IMR-90 (cell line): ENCODE results near the gene RNF145. TPM values are rescaled to one million over a fixed set of nuclear protein-coding genes. Genes with fewer than 3 reads are reported as not detected.

Source experiments
- ATAC-seq: fragments of 200-7000 bp; cut with Tn5 transposase; 2 replicates; pipeline ENCODE4 v1.9.1; 2020; ENCODE audit warnings: low read depth, mild to moderate bottlenecking, moderate library complexity
- BruUV-seq: library from RNA; stranded (reverse); fragments of 400-500 nt; replicated peaks from 2 replicates; lab custom pipeline; 2021; lab: Mats Ljungman, UMichigan
- CTCF ChIA-PET: fragments of 300-600 bp; formaldehyde crosslinking; extraction: SDS; loops from one replicate; lab custom pipeline; 2021; ENCODE audit warnings: antibody characterized with exemption; lab: Yijun Ruan, JAX
- POLR2A ChIA-PET: fragments of 300-600 bp; sonication (Branson Sonifier 250); formaldehyde crosslinking; loops from one replicate; lab custom pipeline; 2022; ENCODE audit warnings: antibody characterized with exemption; ENCODE audit not compliant: unreplicated experiment; lab: Charles Lee
- DNase-seq: peaks from one replicate; pipeline ENCODE4 v3.0.0; 2013
- H2AFZ ChIP-seq: replicated peaks from 2 replicates; pipeline ENCODE3; 2013; ENCODE audit warnings: low read length, mild to moderate bottlenecking; ENCODE audit not compliant: poor library complexity
- H2AK5ac ChIP-seq: 2 replicates; pipeline ENCODE4 v1.6.1; 2013; ENCODE audit warnings: low read depth, low read length, inconsistent platforms
- H2AK9ac ChIP-seq: replicated peaks from 2 replicates; pipeline ENCODE3; 2013; ENCODE audit warnings: mild to moderate bottlenecking, low read depth, low read length, moderate library complexity; ENCODE audit not compliant: poor library complexity
- H2BK120ac ChIP-seq: 2 replicates; pipeline ENCODE4 v1.6.1; 2013; ENCODE audit warnings: low read depth, low read length, inconsistent platforms
- H2BK15ac ChIP-seq: 3 replicates; pipeline ENCODE4 v1.6.1; 2013; ENCODE audit warnings: low read depth, low read length, inconsistent platforms
- H2BK20ac ChIP-seq: 2 replicates; pipeline ENCODE4 v1.6.1; 2013; ENCODE audit warnings: low read depth, mild to moderate bottlenecking, inconsistent platforms, low read length, moderate library complexity
- H2BK5ac ChIP-seq: 2 replicates; pipeline ENCODE4 v1.6.1; 2013; ENCODE audit warnings: mild to moderate bottlenecking, low read depth, low read length, inconsistent platforms; ENCODE audit not compliant: poor library complexity, severe bottlenecking
- H3K14ac ChIP-seq: replicated peaks from 2 replicates; pipeline ENCODE4 v1.6.1; 2013; ENCODE audit warnings: low read depth, low read length, inconsistent platforms
- H3K18ac ChIP-seq: 2 replicates; pipeline ENCODE4 v1.6.1; 2013; ENCODE audit warnings: low read depth, low read length, control low read depth
- H3K23ac ChIP-seq: 2 replicates; pipeline ENCODE4 v1.6.1; 2013; ENCODE audit warnings: low read depth, low read length, inconsistent platforms
- H3K27ac ChIP-seq: 2 replicates; pipeline ENCODE4 v1.5.1; 2013; ENCODE audit warnings: mild to moderate bottlenecking, control low read depth, low read length; ENCODE audit not compliant: insufficient read depth
- H3K27me3 ChIP-seq: 2 replicates; pipeline ENCODE4 v1.6.1; 2013; ENCODE audit warnings: low read length; ENCODE audit not compliant: control insufficient read depth, insufficient read depth
- H3K36me3 ChIP-seq: 2 replicates; pipeline ENCODE4 v1.6.1; 2013; ENCODE audit warnings: low read length, mixed read lengths; ENCODE audit not compliant: control insufficient read depth, insufficient read depth
- H3K4ac ChIP-seq: 2 replicates; pipeline ENCODE4 v1.6.1; 2013; ENCODE audit warnings: low read depth, low read length, inconsistent platforms
- H3K4me1 ChIP-seq: 2 replicates; pipeline ENCODE4 v1.6.1; 2013; ENCODE audit warnings: low read length, mixed read lengths; ENCODE audit not compliant: control insufficient read depth, insufficient read depth
- H3K4me2 ChIP-seq: 2 replicates; pipeline ENCODE4 v1.6.1; 2013; ENCODE audit warnings: low read depth, mild to moderate bottlenecking, control low read depth, low read length, moderate library complexity
- H3K4me3 ChIP-seq: 2 replicates; pipeline ENCODE4 v1.5.1; 2013; ENCODE audit warnings: low read depth, mild to moderate bottlenecking, control low read depth, low read length, moderate library complexity; ENCODE audit not compliant: insufficient read depth
- H3K56ac ChIP-seq: 2 replicates; pipeline ENCODE4 v1.6.1; 2013; ENCODE audit warnings: low read length, inconsistent platforms; ENCODE audit not compliant: insufficient read depth; ENCODE audit errors: extremely low read depth
- H3K79me1 ChIP-seq, 2 experiments: 2 replicates each; pipeline ENCODE4 v1.6.1; 2013; ENCODE audit warnings: low read length in 2 of 2, inconsistent platforms in 1 of 2, low read depth in 1 of 2
- H3K9ac ChIP-seq: 2 replicates; pipeline ENCODE4 v1.6.1; 2013; ENCODE audit warnings: low read depth, low read length, control low read depth
- H3K9me1 ChIP-seq: 2 replicates; pipeline ENCODE4 v1.6.1; 2013; ENCODE audit warnings: low read length, inconsistent platforms; ENCODE audit not compliant: insufficient read depth
- H3K9me3 ChIP-seq: 2 replicates; pipeline ENCODE4 v1.6.1; 2013; ENCODE audit warnings: low read length; ENCODE audit not compliant: control insufficient read depth, insufficient read depth
- H4K20me1 ChIP-seq: 2 replicates; pipeline ENCODE4 v1.6.1; 2013; ENCODE audit warnings: low read length, inconsistent platforms; ENCODE audit not compliant: insufficient read depth
- H4K5ac ChIP-seq: 2 replicates; pipeline ENCODE4 v1.6.1; 2013; ENCODE audit warnings: mild to moderate bottlenecking, low read depth, low read length, control low read depth
- H4K8ac ChIP-seq, 2 experiments: 2 replicates each; pipeline ENCODE4 v1.6.1; 2013; ENCODE audit warnings: low read depth in 2 of 2, low read length in 2 of 2, control low read depth in 1 of 2, inconsistent platforms in 1 of 2
- H4K91ac ChIP-seq: 2 replicates; pipeline ENCODE4 v1.6.1; 2013; ENCODE audit warnings: low read depth, low read length, inconsistent platforms; ENCODE audit not compliant: insufficient read depth
- CEBPB ChIP-seq: IDR thresholded peaks from 2 replicates; pipeline ENCODE4 v1.6.1; 2012; ENCODE audit warnings: low read depth, low read length, improper control_type of control experiment
- NFE2L2 ChIP-seq: fragments of 150-350 bp; IDR thresholded peaks from 2 replicates; pipeline ENCODE4 v1.6.1; 2016; ENCODE audit warnings: low read depth, mild to moderate bottlenecking, low read length
- WGBS, 2 experiments: methylation state at CpG; one replicate each; pipeline versions ENCODE4 v1.1.5 to v1.1.7; 2013; ENCODE audit warnings: missing lambda C conversion rate in 2 of 2; ENCODE audit not compliant: insufficient read length in 1 of 2; ENCODE audit errors: extremely low coverage in 2 of 2; 5-methylcytosine and 5-hydroxymethylcytosine counted together
- dilution Hi-C: fragments of 300-500 bp; cut with HindIII; formaldehyde crosslinking; loops from one replicate; pipeline ENCODE4 v1.14.3; 2018; ENCODE audit warnings: low sequenced_read_pairs; ENCODE audit not compliant: unreplicated experiment
- in situ Hi-C: fragments of 300-500 bp; cut with MboI; formaldehyde crosslinking; loops from 3 replicates; pipeline ENCODE4 v1.14.3; 2019; ENCODE audit warnings: low sequenced_read_pairs, inconsistent platforms, mixed read lengths
- intact Hi-C: fragments of 100-400 bp; cut with micrococcal nuclease; formaldehyde crosslinking; loops from 2 replicates; pipeline ENCODE4 v1.10.0; 2022
- polyA plus RNA-seq, 3 experiments: library from polyadenylated mRNA; depleted of rRNA; stranded (reverse); fragments of >200 nt; gene quantifications; 2 replicates each; pipeline ENCODE4 v1.2.3, GENCODE V29; 2012; ENCODE audit warnings: low replicate concordance in 1 of 3
- total RNA-seq: library from RNA; depleted of rRNA; stranded (reverse); fragments of >200 nt; gene quantifications from 2 replicates; pipeline ENCODE4 v1.2.3, GENCODE V29; 2012

RNF145 gene
- total and polyA plus RNA-seq, 2 of the 4 experiments (the other 2 are of a cell fraction) = 50.0 to 57.0 TPM

DNA sequence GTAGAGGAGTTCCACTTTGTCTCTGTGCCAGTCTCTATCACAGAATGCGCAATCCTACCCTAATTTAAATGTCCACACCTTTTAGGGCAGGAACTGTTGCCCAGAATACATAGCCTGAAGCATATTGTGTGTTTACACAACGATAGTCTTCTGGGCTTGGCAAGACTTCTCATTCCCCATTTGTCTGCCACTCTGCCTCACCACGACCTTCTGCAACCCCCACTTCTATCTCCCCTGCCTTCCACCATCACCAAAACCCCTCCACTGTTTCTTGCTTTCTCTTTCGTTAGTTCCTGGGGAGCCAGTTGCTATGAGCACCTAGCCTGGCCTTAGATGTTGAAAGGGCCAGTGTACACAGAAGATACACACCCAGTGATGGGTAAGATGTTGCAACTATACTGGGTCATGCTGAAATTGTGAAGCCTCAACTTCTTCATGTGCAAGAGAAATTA lies 883 bp upstream of the RNF145 start:
- no peaks in the 10 kb centered on the region for H3K9me3 ChIP-seq
- DNase-seq = no peak
- no TSS peak for BruUV-seq
- H2BK15ac ChIP-seq = peak overlapping the region; percentile 5; the same call in 1 of the 3 replicates
- no peak for ATAC-seq
- H3K18ac ChIP-seq = no peak overlapping the region
- H3K4me1 ChIP-seq = 0 out of 2 replicates have a peak, but pooled peaks cover 2% of the 10 kb centered on the region
- H2BK5ac ChIP-seq = no peak overlapping the region
- 0 out of 2 replicates have a peak overlapping the region, but pooled peaks have one; percentile 58 for H3K14ac ChIP-seq
- H2AK9ac ChIP-seq = no peak overlapping the region
- peaks cover 8 to 10% of the 10 kb centered on the region in 2 experiments; a peak in 3 of 4 replicates for H3K79me1 ChIP-seq
- ChIA-PET CTCF (no interaction called here), POLR2A (no interaction called here)
- TF ChIP-seq NFE2L2 (no peak), CEBPB (peak; percentile 58)
- H3K23ac ChIP-seq = no peak overlapping the region; the same call in 1 of the 2 replicates
- peaks cover 8% of the 10 kb centered on the region; the same call in 1 of the 2 replicates for H4K20me1 ChIP-seq
- no peak overlapping the region for H3K56ac ChIP-seq
- no peak overlapping the region for H2BK20ac ChIP-seq
- no peaks in the 10 kb centered on the region; the same call in 1 of the 2 replicates for H3K9me1 ChIP-seq
- peak overlapping the region; percentile 4 to 56; a peak in 2 of 4 replicates for H4K8ac ChIP-seq
- H2AK5ac ChIP-seq = peak overlapping the region; percentile 7; the same call in 1 of the 2 replicates
- no peak overlapping the region for H2AFZ ChIP-seq
- no peak overlapping the region for H4K91ac ChIP-seq
- H3K4ac ChIP-seq = no peak overlapping the region
- H3K27me3 ChIP-seq = no peaks in the 10 kb centered on the region
- H3K4me3 ChIP-seq = no peak overlapping the region
- H2BK120ac ChIP-seq = no peak overlapping the region
- no peaks in the 10 kb centered on the region for H3K36me3 ChIP-seq
- in situ Hi-C loops (no loop called here), intact Hi-C loops (no loop called here), dilution Hi-C loops (no loop called here)
- H3K27ac ChIP-seq = no peak overlapping the region
- no peak overlapping the region for H3K9ac ChIP-seq
- 100% methylated on average over 1 of the region's 4 CpGs; no CpG with 5 or more reads in 1 of the 2 experiments for whole genome bisulfite sequencing, 2 experiments
- H4K5ac ChIP-seq = no peak overlapping the region
- H3K4me2 ChIP-seq = no peak overlapping the region
